Gastroesophageal sphincter (tissue), 3 donors: ENCODE results near the gene IGF2R.

ENCODE experiments used
- EP300 ChIP-seq: sonication (generic); formaldehyde crosslinking; IDR thresholded peaks from one replicate; pipeline ENCODE4 v1.6.1; 2017; ENCODE audit warnings: antibody characterized with exemption, mild to moderate bottlenecking
- POLR2AphosphoS5 ChIP-seq: sonication (generic); formaldehyde crosslinking; IDR thresholded peaks from one replicate; pipeline ENCODE4 v1.6.1; 2017; ENCODE audit warnings: antibody characterized with exemption
- TF ChIP-seq, protein P1 (sequence below), 4 experiments: fragments of 200-600 bp in 2 of 4; fragments of 450-650 bp in 2 of 4; sonication (generic) in 1 of 4; IDR thresholded peaks; one replicate each; pipeline ENCODE4 v1.5.1; 2017 to 2019; ENCODE audit warnings: antibody characterized with exemption in 4 of 4, mild to moderate bottlenecking in 2 of 4, moderate library complexity in 2 of 4

DNA sequence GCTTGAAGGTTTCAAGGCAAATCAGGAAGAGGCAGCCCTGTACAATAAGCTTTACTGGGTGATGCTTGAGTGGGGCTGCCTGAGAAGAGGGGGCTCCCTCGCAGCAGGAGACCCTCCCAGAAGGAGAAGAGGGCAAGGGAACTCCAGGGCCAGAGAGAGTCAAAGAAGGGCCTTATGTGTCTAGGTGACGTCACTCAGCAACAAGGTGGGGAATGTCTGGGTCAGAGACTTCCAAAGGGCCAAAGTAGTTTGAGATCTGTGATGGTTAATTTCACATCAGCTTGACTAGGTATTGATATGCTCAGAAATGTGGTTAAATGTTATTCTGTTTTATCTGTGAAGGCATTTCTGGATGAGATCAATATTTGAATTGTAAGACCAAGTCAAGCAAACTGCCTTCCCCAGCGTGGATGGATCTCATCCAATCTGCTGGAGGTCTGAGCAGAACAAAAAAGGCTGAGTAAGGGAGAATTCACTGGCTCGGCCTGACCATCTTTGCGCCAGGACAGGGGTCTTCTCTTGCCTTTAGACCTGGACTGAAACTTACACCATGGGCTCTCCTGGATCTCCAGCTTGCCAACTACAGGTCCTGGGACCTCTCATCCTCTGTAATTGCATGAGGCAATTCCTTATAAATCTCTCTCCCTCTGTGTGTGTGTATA lies 42.2 kb upstream of the IGF2R start:
- TF ChIP-seq POLR2AphosphoS5 (no peak), EP300 (no peak)
- TF ChIP-seq, protein P1, sequence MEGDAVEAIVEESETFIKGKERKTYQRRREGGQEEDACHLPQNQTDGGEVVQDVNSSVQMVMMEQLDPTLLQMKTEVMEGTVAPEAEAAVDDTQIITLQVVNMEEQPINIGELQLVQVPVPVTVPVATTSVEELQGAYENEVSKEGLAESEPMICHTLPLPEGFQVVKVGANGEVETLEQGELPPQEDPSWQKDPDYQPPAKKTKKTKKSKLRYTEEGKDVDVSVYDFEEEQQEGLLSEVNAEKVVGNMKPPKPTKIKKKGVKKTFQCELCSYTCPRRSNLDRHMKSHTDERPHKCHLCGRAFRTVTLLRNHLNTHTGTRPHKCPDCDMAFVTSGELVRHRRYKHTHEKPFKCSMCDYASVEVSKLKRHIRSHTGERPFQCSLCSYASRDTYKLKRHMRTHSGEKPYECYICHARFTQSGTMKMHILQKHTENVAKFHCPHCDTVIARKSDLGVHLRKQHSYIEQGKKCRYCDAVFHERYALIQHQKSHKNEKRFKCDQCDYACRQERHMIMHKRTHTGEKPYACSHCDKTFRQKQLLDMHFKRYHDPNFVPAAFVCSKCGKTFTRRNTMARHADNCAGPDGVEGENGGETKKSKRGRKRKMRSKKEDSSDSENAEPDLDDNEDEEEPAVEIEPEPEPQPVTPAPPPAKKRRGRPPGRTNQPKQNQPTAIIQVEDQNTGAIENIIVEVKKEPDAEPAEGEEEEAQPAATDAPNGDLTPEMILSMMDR (IDR thresholded peaks at IDR 0.05): no peak
